GM18502 (cell line): ENCODE data around the gene ADGRB3.
"Not testable (repeated sequence)": the region's sequence is repeated elsewhere in the genome, so short reads cannot be mapped to it uniquely, and the experiment has no call there.

ENCODE experiments used
- ATAC-seq: cut with Tn5 transposase; IDR thresholded peaks from one replicate; pipeline ENCODE4 v1.9.1; 2021; ENCODE audit warnings: mild to moderate bottlenecking; ENCODE audit not compliant: unreplicated experiment, poor library complexity

The ADGRB3 gene

GRCh38 chr6:69370763-69371162 lies 735.7 kb downstream of the ADGRB3 start:
- ATAC-seq, result no peak

GRCh38 chr6:69378326-69378725 lies 743.2 kb downstream of the ADGRB3 start:
- ATAC-seq, result no peak

- no peak for ATAC-seq
Observed at GRCh38 chr6:69379518-69379917, 744.4 kb downstream of the ADGRB3 start.

GRCh38 chr6:69383627-69384026 lies 748.5 kb downstream of the ADGRB3 start:
- no peak for ATAC-seq

GRCh38 chr6:69386426-69386825 lies 751.3 kb downstream of the ADGRB3 start:
- no peak for ATAC-seq

GRCh38 chr6:69390125-69390524 lies 755.0 kb downstream of the ADGRB3 start:
- ATAC-seq, result no peak

- no peak for ATAC-seq
Observed at GRCh38 chr6:69391106-69391505, 756.0 kb downstream of the ADGRB3 start.

- no peak for ATAC-seq
Observed at GRCh38 chr6:69392745-69393144, 757.7 kb downstream of the ADGRB3 start.

GRCh38 chr6:69398311-69398710 lies 763.2 kb downstream of the ADGRB3 start:
- no peak for ATAC-seq

- ATAC-seq, result no peak
Observed at GRCh38 chr6:69398729-69399128, 763.6 kb downstream of the ADGRB3 start.

- no peak for ATAC-seq
Observed at GRCh38 chr6:69408886-69409285, 773.8 kb downstream of the ADGRB3 start.

GRCh38 chr6:69416776-69417175 lies 781.7 kb downstream of the ADGRB3 start:
- no peak for ATAC-seq

GRCh38 chr6:69421269-69421668 lies 786.2 kb downstream of the ADGRB3 start:
- no peak for ATAC-seq

GRCh38 chr6:69422020-69422419 lies 786.9 kb downstream of the ADGRB3 start:
- no peak for ATAC-seq

GRCh38 chr6:69422475-69422874 lies 787.4 kb downstream of the ADGRB3 start:
- no peak for ATAC-seq

- ATAC-seq, result no peak
Observed at GRCh38 chr6:69423785-69424184, 788.7 kb downstream of the ADGRB3 start.

GRCh38 chr6:69424581-69424980 lies 789.5 kb downstream of the ADGRB3 start:
- no peak for ATAC-seq

GRCh38 chr6:69427882-69428281 lies 792.8 kb downstream of the ADGRB3 start:
- no peak for ATAC-seq

GRCh38 chr6:69432168-69432567 lies 797.1 kb downstream of the ADGRB3 start:
- ATAC-seq, result not testable (repeated sequence)

- not testable (repeated sequence) for ATAC-seq
Observed at GRCh38 chr6:69433116-69433515, 798.0 kb downstream of the ADGRB3 start.

GRCh38 chr6:69438113-69438512 lies 803.0 kb downstream of the ADGRB3 start:
- ATAC-seq, result no peak
